Endothelial cell (in vitro differentiated cells): Measurements from ENCODE around the gene ACAD11. TPM values are rescaled to one million over a fixed set of nuclear protein-coding genes. Genes with fewer than 3 reads are reported as not detected.
"Not testable (repeated sequence)": the region's sequence is repeated elsewhere in the genome, so short reads cannot be mapped to it uniquely, and the experiment has no call there.

Experiments
- DNase-seq: peaks from one replicate; pipeline ENCODE4 v3.0.0; 2021; ENCODE audit warnings: low spot score
- H3K27ac Mint-ChIP-seq: one replicate; pipeline ENCODE4 v1.8.0; 2021; ENCODE audit warnings: mixed read lengths, inconsistent platforms; ENCODE audit not compliant: unreplicated experiment
- H3K27me3 Mint-ChIP-seq: one replicate; pipeline ENCODE4 v1.8.0; 2021; ENCODE audit warnings: mild to moderate bottlenecking, moderate library complexity, mixed read lengths, inconsistent platforms; ENCODE audit not compliant: unreplicated experiment
- H3K36me3 Mint-ChIP-seq: one replicate; pipeline ENCODE4 v1.8.0; 2021; ENCODE audit warnings: mild to moderate bottlenecking, low read depth, mixed read lengths, inconsistent platforms; ENCODE audit not compliant: unreplicated experiment
- H3K4me1 Mint-ChIP-seq: one replicate; pipeline ENCODE4 v1.8.0; 2021; ENCODE audit warnings: mild to moderate bottlenecking, mixed read lengths, inconsistent platforms; ENCODE audit not compliant: unreplicated experiment
- H3K4me3 Mint-ChIP-seq: one replicate; pipeline ENCODE4 v1.8.0; 2021; ENCODE audit warnings: mild to moderate bottlenecking, mixed read lengths, inconsistent platforms; ENCODE audit not compliant: unreplicated experiment
- H3K9me3 Mint-ChIP-seq: one replicate; pipeline ENCODE4 v1.8.0; 2021; ENCODE audit warnings: mixed read lengths, inconsistent platforms; ENCODE audit not compliant: unreplicated experiment
- CTCF ChIP-seq: fragments of 200-600 bp; sonication (generic); IDR thresholded peaks from one replicate; pipeline ENCODE4 v1.5.0; 2021; ENCODE audit warnings: antibody characterized with exemption; ENCODE audit not compliant: unreplicated experiment
- total RNA-seq: library from RNA; stranded (reverse); fragmentation: NEBNext Ultra II Directional; extraction: Animal tissue kit (Norgen Biotek cat#: 25700); gene quantifications from one replicate; pipeline ENCODE4 v1.2.1, GENCODE V29; 2021; ENCODE audit not compliant: unreplicated experiment

ACAD11 gene
- total RNA-seq, 1 donor from 2014 or later, result 20.0 TPM

- Mint-ChIP-seq H3K4me1 (peaks cover 7% of the 10 kb centered on the region), H3K36me3 (peaks cover 18% of the 10 kb centered on the region), H3K27ac (no peak overlapping the region), H3K9me3 (no peaks in the 10 kb centered on the region), H3K4me3 (no peak overlapping the region), H3K27me3 (peaks cover 2% of the 10 kb centered on the region)
- DNase-seq, result no peak
- TF ChIP-seq CTCF, result no peak
Measured at GRCh38 chr3:132615881-132616280, 43.7 kb downstream of the ACAD11 start.

GRCh38 chr3:132615301-132615700, 44.3 kb downstream of the ACAD11 start:
- DNase-seq, H3K27me3 Mint-ChIP-seq, H3K4me1 Mint-ChIP-seq, H3K4me3 Mint-ChIP-seq, H3K9me3 Mint-ChIP-seq, H3K27ac Mint-ChIP-seq: not testable (repeated sequence)
- H3K36me3 Mint-ChIP-seq, result peaks cover 15% of the 10 kb centered on the region

GRCh38 chr3:132606620-132607019, 53.0 kb downstream of the ACAD11 start:
- not testable (repeated sequence) for H3K27ac Mint-ChIP-seq

GRCh38 chr3:132606085-132606484, 53.5 kb downstream of the ACAD11 start:
- Mint-ChIP-seq H3K4me1 (no peaks in the 10 kb centered on the region), H3K27me3 (peaks cover 2% of the 10 kb centered on the region), H3K4me3 (no peak overlapping the region), H3K36me3 (peaks cover 11% of the 10 kb centered on the region), H3K9me3 (no peaks in the 10 kb centered on the region), H3K27ac (peak overlapping the region; percentile 13)
- DNase-seq, result no peak
- no peak for TF ChIP-seq CTCF

More at GRCh38 chr3:132606620-132607019, 53.0 kb downstream of the ACAD11 start:
- not testable (repeated sequence) for DNase-seq, H3K9me3 Mint-ChIP-seq, H3K4me1 Mint-ChIP-seq, H3K4me3 Mint-ChIP-seq, H3K27me3 Mint-ChIP-seq
- H3K36me3 Mint-ChIP-seq, result peaks cover 11% of the 10 kb centered on the region

GRCh38 chr3:132605374-132605792, 54.2 kb downstream of the ACAD11 start:
- Mint-ChIP-seq H3K9me3 (no peaks in the 10 kb centered on the region), H3K4me1 (no peaks in the 10 kb centered on the region), H3K27me3 (peaks cover 2% of the 10 kb centered on the region), H3K36me3 (peaks cover 11% of the 10 kb centered on the region), H3K27ac (no peak overlapping the region), H3K4me3 (no peak overlapping the region)
- TF ChIP-seq CTCF, result no peak
- no peak for DNase-seq

- DNase-seq, H3K27me3 Mint-ChIP-seq, H3K36me3 Mint-ChIP-seq, H3K4me1 Mint-ChIP-seq, H3K9me3 Mint-ChIP-seq, H3K27ac Mint-ChIP-seq, H3K4me3 Mint-ChIP-seq: not testable (repeated sequence)
Measured at GRCh38 chr3:132600614-132601013, 59.0 kb downstream of the ACAD11 start.

- no peak for DNase-seq
- Mint-ChIP-seq H3K36me3 (peaks cover 8% of the 10 kb centered on the region), H3K9me3 (no peaks in the 10 kb centered on the region)
Measured at GRCh38 chr3:132598181-132598580, 61.4 kb downstream of the ACAD11 start.

More at GRCh38 chr3:132598181-132598580, 61.4 kb downstream of the ACAD11 start:
- no peak overlapping the region for H3K27ac Mint-ChIP-seq
- H3K4me3 Mint-ChIP-seq, result no peak overlapping the region
- H3K4me1 Mint-ChIP-seq, result peaks cover 5% of the 10 kb centered on the region
- H3K27me3 Mint-ChIP-seq, result no peaks in the 10 kb centered on the region
- TF ChIP-seq CTCF, result no peak
